HG03571 (cell line): Measurements from ENCODE around the gene BMPR1B.
"Not testable (repeated sequence)": the region's sequence is repeated elsewhere in the genome, so short reads cannot be mapped to it uniquely, and the experiment has no call there.

Experiments
- ATAC-seq: cut with Tn5 transposase; IDR thresholded peaks from one replicate; pipeline ENCODE4 v1.9.1; 2021; ENCODE audit not compliant: unreplicated experiment

Gene BMPR1B

DNA sequence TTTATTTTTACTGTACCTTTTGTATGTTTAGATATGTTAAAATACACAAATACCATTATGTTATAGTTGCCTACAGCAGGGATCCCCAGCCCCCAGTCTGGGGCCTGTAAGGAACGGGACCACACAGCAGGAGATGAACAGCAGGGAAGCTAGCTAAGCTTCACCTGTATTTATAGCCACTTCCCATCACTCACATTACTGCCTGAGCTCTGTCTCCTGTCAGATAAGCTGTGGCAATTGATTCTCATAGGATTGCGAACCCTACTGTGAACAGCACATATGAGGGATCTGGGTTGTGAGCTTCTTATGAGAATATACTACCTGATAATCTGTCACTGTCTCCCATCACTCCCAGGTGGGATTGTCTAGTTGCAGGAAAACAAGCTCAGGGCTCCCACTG is 73.9 kb downstream of the BMPR1B start:
- ATAC-seq: no peak

DNA sequence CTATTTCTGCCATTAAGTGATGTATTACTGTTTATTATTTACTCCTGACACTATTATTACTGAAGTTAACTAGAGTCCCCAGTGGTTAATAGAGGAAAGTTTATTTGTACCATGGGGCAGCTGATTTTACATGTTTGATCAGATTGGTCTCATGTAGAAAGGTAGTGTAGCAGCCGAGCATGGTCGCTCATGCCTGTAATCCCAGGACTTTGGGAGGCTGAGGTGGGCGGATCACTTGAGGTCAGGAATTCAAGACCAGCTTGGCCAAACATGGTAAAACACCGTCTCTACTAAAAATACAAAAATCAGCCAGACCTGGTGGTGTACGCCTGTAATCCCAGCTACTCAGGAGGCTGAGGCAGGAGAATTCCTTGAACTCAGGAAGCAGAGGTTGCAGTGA is 74.6 kb downstream of the BMPR1B start:
- ATAC-seq: not testable (repeated sequence)

DNA sequence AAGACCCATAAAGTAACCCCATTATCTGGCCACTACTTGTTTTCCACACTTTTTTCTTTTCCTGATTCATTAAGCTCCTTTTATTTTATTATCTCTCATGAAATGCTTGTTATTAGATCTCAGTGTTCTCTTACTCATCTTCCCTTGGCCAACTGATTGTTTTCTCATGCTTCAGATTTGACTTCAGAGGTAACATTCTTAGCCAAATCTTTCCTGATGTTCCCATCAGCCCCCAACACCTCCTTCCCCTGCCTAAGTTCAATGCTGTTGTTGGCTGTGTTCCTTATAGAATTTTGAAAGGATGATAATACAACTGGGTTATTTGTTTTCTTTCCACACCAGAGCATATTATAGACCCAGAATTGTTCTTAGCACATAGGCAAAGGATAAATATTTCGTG is 75.6 kb downstream of the BMPR1B start:
- ATAC-seq: no peak

DNA sequence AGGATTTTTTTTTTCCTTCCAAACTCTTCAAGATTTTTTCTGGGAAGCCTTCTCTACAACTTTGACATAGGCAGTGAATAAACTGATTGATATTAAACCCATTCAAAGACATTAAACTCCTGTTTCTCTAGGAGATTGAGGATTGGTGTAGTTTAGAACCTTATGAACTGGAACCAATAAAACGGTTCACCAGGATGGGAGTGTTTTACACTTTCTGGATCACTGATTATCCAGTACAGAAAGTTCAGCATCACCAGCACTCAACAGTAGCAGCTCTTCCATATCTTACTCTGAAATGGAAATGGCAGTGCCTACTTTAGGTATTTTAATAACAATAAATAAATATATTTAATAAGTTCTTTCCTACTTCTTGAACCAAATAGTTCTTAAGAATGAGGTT is 76.7 kb downstream of the BMPR1B start:
- no peak for ATAC-seq

DNA sequence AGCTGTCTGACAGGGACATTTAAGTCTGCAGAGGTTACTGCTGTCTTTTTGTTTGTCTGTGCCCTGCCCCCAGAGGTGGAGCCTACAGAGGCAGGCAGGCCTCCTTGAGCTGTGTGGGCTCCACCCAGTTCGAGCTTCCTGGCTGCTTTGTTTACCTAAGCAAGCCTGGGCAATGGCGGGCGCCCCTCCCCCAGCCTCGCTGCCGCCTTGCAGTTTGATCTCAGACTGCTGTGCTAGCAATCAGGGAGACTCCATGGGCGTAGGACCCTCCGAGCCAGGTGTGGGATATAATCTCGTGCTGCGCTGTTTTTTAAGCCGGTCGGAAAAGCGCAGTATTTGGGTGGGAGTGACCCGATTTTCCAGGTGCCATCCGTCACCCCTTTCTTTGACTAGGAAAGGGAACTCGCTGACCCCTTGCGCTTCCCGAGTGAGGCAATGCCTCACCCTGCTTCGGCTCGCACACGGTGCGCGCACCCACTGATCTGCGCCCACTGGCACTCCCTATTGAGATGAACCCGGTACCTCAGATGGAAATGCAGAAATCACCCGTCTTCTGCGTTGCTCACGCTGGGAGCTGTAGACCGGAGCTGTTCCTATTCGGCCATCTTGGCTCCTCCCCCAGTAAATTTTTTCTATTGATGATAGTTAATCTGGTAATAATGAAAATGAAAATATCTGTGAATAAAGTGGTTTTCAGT is 83.6 kb downstream of the BMPR1B start:
- ATAC-seq: not testable (repeated sequence)

DNA sequence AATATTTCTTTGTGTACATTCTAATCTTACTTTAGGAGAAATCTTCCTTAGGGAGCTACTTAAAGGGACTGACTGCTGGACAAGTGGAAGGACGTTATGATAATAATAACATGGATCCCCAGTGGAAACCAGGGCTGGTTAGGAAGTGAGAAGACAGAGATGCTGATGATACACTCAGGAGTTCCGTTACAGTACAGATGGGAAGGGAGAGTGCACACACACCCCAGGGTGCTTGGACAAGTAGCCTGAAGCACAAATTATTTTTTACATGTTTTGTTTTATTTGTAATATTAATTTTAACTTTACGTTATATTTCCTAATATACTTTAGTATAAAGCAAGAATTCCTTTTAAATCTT is 84.1 kb downstream of the BMPR1B start:
- no peak for ATAC-seq

DNA sequence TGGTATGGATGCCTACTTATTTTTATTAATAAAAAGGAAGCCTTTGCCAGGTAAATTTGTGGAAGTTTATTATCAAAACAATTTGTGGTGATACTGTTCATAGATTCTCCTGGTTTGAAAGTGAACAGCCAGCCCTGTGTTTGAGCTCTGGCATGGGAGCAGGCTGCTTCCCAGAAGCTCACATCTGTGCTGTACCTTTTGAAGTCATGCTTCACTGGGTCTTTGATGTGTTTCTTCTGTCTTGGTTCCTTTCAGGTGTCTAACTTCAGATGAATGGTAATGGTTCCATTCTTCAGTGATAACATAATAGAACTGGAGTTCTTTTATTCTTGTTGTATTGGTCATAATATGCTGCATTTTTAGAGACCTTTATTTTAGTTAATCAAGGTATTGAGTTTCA is 85.5 kb downstream of the BMPR1B start:
- no peak for ATAC-seq

DNA sequence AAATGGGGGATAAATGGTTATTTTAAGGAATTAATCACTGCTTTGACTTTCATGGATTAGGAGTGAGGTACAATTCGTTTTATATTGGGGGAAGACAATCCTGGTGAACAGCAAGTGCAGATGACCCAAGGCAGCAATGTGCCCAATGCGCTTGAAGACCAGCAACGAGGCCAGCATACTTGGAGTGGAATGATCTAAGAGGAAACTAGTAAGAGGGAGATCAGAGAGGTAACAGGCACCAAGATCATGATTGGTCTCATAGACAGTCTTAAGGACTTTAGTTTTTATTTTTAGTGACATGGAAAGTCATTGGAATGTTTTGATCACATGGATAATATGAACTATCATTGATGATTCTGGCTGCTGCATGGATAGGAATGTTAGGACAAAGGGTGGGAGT is 90.6 kb downstream of the BMPR1B start:
- no peak for ATAC-seq

DNA sequence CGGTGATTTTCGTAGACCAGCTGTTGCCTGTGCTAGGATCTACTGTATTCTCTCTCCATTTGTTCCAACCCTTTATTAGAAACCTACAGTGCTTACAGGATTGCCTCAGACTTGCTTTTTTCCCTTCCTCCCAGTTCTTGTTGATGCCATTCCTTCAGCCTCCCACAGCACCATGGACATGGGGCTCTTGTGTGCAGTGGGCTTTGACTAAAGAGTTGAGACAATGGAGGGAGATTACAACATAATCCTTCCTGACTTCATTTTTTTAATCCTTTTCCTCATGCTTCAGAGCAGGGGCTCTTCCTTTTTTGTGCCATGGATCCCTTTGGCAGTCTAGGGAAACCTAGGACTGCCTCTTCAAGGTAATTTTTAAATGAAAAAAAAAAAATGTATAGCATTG is 92.1 kb downstream of the BMPR1B start:
- ATAC-seq: no peak

DNA sequence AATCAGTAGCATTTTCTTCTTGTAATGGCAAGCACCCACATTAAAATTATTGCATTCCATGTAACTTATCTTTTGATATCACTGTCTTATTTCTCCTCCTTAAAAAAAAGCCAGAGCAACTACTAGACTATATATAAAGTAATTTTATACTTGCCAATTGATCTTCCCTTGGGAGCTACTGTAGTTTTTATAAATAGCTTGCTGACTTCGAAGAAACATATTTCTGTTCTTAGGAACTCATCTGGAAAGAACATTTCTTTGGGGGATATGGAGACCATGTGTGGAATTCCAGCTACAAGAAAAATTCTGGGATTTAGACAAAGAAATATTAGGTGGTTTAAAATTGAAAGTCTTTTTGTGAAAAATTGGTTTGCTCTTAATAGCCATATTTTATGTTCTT is 94.9 kb downstream of the BMPR1B start:
- no peak for ATAC-seq

DNA sequence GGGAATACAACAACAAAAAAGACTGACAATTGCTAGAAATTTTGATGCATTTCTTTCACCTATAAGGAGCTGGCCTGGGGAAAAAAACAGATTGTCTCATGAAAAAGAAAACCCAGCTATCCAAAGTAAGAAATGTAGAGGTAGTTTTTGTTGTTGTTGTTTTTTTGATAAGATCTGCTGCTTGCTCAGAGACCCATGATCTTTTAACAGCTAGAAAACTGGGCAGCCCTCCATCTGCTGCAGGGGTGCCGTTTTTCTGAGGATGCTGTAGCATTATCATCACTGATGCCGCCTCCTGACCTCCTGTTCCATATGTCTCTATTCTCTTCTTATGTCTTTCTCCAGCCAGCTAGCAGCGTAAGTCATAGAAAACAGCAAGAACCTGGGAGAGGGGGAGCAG is 98.3 kb downstream of the BMPR1B start:
- no peak for ATAC-seq

DNA sequence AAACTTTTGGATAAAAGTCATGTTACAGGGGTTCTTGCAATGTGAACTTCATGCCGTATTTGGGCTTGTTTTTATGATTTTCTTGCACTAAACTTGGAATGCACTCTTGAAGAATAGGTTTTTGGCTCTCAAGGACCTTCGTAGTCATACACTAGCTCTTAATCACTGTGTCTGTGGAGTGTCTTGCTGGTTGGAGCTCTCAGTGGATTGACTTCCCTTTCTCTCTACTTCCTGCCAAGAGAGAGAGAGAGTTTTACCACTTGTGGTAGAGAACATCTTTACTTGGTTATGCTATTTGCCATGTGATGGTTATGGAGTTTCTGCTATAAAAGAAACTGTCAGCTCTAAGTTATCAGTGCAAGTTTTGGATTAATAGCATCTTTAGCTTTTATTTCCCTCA is 112.4 kb downstream of the BMPR1B start:
- no peak for ATAC-seq

DNA sequence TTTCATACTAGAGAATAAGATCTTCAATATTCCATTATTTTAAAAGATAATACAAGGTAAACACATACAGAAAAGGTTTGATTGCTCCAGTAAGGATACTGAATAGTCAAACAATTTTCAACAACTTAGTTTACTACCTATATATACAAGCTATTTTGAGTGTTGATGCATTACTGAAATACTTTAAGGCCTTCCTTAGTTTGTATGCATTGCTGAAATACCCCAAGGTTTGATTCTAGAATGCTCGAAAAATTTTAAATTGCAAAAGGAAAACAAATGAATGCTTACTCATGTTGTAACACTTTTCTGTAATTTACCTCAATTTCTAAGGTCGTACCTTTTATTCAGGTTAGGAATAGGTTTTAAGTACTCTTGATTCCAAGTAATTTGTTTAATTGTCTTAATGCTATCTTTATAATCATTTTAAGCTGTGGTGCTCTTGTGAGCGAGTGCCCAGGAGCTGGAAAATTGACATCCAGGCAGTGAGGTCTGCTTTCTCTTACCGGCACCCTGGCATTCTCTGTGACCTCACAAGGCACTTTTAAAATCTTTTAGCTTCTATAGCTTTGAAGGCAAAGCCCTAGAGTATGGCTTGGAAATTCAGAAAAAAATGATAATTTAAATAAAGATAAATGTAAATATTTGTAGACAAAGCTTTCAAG is 114.0 kb downstream of the BMPR1B start:
- ATAC-seq: no peak

DNA sequence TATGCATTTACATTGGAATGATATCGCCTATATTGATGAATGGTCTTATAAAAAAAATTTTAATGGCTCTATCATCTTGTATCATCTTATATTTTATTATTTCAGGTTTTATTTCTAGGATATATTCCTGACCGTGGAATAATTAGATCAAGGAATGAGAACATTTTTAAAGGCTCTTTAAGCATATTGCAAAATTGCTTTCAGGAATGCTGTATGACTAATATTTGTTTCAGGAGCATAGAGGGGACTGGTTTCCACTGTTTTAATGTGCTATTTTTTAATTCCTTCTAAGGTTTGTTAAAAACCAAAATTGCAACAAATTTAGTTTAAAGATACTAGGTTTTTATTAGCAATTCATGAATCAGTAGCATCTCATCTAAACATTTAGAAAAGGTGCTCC is 120.2 kb downstream of the BMPR1B start:
- no peak for ATAC-seq

DNA sequence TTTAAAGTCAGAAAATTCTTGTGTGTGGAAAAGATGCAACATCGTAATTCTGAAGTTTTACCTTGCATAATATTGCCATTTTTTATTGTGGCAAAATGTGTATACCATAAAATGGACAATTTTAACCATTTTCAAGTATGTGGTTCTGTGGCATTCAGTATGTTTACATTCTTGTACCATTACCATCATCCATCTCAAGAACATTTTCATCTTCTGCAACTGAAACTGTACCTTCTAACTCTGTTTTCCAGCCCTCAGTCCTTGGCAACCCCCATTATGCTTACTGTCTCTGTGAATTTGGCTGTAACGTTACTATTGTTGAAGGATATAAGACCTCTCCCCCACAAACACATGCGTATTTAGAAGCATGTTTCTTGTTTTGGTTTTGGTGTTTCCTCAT is 123.2 kb downstream of the BMPR1B start:
- ATAC-seq: no peak

DNA sequence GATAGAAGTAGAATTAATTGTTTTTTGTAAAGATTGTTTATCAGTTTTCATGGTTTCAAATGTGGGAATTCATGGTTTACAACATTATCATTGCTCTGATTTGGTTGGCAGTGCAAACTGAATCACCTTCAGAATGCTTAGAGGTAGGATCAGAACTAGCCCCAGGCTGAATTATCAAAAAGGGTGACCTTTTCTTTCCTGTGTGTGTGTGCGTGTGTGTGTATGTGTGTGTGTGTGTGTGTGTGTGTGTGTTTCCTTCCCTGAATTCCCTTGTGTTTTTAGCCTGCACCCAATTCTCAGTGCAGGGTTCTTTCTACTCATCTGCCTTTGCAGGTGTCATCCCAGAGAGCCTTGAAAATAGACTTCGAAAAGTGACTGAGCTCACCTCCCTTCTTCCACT is 125.0 kb downstream of the BMPR1B start:
- no peak for ATAC-seq

DNA sequence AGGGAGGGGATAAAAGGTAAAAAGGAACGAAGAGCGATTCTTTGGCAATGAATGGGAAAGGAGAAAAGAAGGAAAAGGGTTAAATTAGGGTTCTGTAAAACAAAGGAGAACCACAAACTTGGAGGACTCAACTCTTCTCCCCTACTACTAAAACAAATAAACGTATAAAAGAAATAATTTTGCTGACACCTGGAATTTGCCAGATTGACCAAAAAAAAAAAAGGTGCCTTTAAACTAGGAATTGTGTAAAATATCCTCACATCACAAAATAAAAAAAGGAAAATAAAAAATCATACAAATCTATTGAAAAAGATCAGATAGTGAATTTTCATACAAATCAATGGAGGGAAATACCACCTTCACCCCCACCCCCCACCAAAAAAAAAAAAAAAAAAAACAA is 129.3 kb downstream of the BMPR1B start:
- ATAC-seq: no peak

DNA sequence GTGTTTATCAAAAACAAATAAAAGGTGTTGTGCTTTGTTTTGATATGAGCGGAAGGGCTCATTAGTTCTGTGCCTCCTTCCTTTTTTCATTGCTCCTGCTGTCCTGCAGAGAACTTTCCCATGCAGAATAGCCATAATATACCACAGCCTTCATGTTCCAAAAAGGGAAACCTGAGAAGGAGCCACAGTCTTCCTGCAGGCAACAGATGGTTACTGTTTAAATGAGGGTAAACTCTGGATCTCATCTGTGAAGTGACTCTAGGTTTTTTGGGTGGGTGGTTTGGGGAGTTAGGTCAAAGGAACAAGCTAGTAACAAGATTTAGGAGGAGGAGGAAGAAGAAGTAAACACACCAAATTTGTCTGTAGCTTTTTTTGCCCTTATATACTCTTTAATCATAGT is 131.8 kb downstream of the BMPR1B start:
- ATAC-seq: no peak

DNA sequence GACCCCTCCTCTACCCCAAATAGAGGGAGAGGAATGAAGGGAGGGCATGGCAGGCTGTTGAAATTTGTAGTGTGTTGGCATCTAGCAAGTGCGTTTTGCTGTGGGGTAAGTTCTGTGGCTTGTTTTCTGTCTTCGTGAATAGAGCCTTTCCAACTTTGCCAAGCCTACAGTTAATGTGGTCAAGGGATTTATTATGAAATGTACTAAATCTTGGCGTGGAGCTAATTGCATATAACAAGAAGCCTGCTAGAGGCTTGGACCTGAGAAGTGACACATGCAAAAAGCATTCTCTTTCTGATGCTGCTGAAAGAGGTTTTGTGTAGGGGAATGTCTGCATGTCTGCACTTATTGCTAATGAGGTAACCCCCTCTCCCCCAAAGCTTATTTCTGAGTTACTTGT is 132.2 kb downstream of the BMPR1B start:
- ATAC-seq: no peak

DNA sequence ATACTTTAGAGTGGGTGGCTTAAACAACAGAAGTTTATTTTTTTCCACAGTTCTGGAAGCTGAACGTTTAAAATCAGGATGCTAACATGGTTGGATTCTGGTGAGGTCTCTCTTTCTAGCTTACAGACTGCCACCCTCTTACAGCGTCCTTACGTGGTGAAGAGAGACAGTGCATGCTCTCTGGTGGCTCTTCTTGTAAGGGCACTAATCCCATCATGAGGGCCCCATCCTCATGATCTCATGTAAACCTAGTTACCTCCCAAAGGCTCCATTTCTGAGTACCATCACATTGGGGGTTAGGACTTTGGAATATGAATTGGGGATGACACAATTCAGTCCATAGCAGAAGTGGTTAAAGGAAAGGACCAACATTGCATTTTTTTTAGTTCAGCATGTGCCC is 132.8 kb downstream of the BMPR1B start:
- ATAC-seq: no peak

DNA sequence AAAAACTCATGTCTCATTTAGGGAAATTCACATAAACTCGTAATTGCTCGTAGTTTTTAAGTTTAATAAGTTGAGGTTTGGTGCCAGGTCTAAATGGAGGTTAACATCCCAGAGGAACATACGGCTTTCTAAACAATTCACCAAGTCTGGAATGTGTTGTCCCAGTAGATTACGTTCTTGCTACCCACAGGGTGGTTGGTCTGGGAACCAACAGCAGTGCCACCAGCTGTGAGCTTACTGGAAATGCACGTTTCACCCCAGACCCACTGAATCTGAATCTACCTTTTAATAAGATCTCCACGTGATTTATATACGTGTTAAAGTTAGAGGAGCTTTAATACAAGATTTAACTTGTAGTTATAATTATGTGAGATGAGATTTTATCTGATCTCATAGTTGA is 134.3 kb downstream of the BMPR1B start:
- ATAC-seq: no peak

DNA sequence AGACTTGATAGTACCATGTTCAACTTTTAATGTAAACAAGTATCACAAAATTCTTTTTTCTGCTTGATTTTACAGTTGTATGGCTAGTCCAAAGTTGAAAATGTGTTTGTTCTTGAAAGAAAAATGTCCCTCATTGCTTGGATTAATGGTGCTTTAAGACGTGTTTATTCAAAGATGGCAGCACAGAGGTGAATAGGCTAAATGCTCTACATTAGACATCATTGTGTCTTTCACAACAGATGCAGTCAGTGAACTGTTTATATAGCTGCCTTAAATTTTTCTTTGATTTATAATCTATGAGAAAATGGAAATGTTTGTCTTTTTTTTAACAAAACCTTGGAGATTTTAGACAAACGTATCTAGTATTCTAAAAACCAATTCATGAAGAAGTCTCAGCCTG is 137.3 kb downstream of the BMPR1B start:
- ATAC-seq: no peak

DNA sequence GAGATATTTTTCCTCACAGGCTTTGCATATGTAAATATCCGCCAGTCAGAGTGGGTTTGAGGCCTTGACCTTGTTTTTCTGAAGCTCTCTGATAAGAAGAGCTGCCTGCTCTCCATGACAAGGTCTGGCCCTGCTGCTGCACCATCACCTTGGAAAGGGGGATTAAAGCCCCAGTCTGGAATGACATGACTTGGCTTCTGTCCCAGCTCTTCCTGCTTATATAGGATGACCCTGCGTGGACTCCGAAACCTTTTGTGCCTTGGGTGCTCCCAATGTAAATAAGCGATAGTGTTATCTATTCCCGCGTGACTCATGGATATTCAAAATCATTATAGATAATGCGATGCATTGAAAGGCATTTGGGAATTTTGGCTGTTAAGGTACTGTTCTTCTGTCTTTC is 139.3 kb downstream of the BMPR1B start:
- no peak for ATAC-seq
